HEK293T (cell line): ENCODE results near the gene ZNF653.

Experiments
- ARNT ChIP-seq: fragments of 450-650 bp; IDR thresholded peaks from 2 replicates; pipeline ENCODE4 v1.6.1; 2017; ENCODE audit warnings: mild to moderate bottlenecking
- BHLHE40 ChIP-seq: fragments of 450-650 bp; IDR thresholded peaks from 2 replicates; pipeline ENCODE4 v1.6.1; 2016; ENCODE audit warnings: mild to moderate bottlenecking, moderate library complexity, borderline replicate concordance
- ELF4 ChIP-seq: fragments of 450-650 bp; IDR thresholded peaks from 2 replicates; pipeline ENCODE4 v1.6.1; 2017; ENCODE audit warnings: antibody characterized with exemption
- FOXA1 ChIP-seq: fragments of 450-650 bp; IDR thresholded peaks from 2 replicates; pipeline ENCODE4 v1.6.1; 2016; ENCODE audit warnings: mild to moderate bottlenecking
- FOXK2 ChIP-seq: fragments of 450-650 bp; IDR thresholded peaks from 2 replicates; pipeline ENCODE4 v1.6.1; 2016; ENCODE audit warnings: mild to moderate bottlenecking
- FOXM1 ChIP-seq: fragments of 450-650 bp; IDR thresholded peaks from 2 replicates; pipeline ENCODE4 v1.6.1; 2017; ENCODE audit warnings: mild to moderate bottlenecking, borderline replicate concordance
- HDGF ChIP-seq: fragments of 450-650 bp; IDR thresholded peaks from 2 replicates; pipeline ENCODE4 v1.6.1; 2017; ENCODE audit warnings: antibody characterized with exemption, borderline replicate concordance
- LEF1 ChIP-seq: fragments of 450-650 bp; IDR thresholded peaks from 2 replicates; pipeline ENCODE4 v1.6.1; 2017; ENCODE audit warnings: mild to moderate bottlenecking, borderline replicate concordance
- NFRKB ChIP-seq: fragments of 450-650 bp; IDR thresholded peaks from 2 replicates; pipeline ENCODE4 v1.6.1; 2016; ENCODE audit warnings: mild to moderate bottlenecking, moderate library complexity
- SP1 ChIP-seq: fragments of 450-650 bp; IDR thresholded peaks from 2 replicates; pipeline ENCODE4 v1.6.1; 2017
- TARDBP ChIP-seq: fragments of 450-650 bp; IDR thresholded peaks from 2 replicates; pipeline ENCODE4 v1.6.1; 2016
- TF ChIP-seq, protein P1 (sequence below): fragments of 450-650 bp; IDR thresholded peaks from 2 replicates; pipeline ENCODE4 v1.6.1; 2016

DNA sequence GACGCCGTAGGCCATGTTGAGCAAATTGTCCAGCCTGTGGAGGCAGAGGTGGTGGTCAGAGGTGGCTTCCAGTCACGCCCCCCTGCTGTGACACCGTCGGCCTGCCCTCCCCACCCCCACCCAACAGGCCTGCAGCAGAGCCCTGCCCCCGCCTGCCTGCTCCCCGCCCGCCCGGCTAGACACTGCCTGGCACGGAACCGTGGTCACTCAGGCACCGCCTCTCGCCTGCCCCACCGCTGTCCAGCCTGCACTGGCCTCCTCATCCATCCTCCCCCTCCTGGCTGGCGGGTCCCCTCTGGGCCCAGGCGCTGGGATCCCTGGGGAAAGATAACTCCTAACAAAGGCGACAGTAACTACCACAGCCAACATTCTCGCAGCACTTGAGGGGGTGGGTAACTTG lies 48.5 kb downstream of the ZNF653 start:
- TF ChIP-seq ARNT (no peak), FOXA1 (no peak), FOXM1 (no peak), HDGF (no peak), BHLHE40 (no peak), SP1 (no peak), FOXK2 (no peak), ELF4 (no peak), LEF1 (no peak), TARDBP (no peak), NFRKB (no peak)
- TF ChIP-seq, protein P1, sequence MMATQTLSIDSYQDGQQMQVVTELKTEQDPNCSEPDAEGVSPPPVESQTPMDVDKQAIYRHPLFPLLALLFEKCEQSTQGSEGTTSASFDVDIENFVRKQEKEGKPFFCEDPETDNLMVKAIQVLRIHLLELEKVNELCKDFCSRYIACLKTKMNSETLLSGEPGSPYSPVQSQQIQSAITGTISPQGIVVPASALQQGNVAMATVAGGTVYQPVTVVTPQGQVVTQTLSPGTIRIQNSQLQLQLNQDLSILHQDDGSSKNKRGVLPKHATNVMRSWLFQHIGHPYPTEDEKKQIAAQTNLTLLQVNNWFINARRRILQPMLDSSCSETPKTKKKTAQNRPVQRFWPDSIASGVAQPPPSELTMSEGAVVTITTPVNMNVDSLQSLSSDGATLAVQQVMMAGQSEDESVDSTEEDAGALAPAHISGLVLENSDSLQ: no peak
